HepG2 (cell line): ENCODE results near the gene NPB. TPM values are rescaled to one million over a fixed set of nuclear protein-coding genes. Genes with fewer than 3 reads are reported as not detected.

Experiments used
- CAMTA2 ChIP-seq: sonication (generic); formaldehyde crosslinking; IDR thresholded peaks from 2 replicates; pipeline ENCODE4 v1.4.0; 2020; ENCODE audit warnings: mild to moderate bottlenecking, missing genetic modification reagents, borderline replicate concordance
- CREB1 ChIP-seq, 2 experiments: fragments of 450-650 bp in 1 of 2; IDR thresholded peaks; 2 replicates each; pipeline ENCODE4 v1.6.1; 2016 to 2017; ENCODE audit warnings: control low read depth in 1 of 2, mild to moderate bottlenecking in 1 of 2, missing compliant biosample characterization in 1 of 2, missing genetic modification characterization in 1 of 2
- ERF ChIP-seq: IDR thresholded peaks from 2 replicates; pipeline ENCODE4 v1.6.1; 2018; ENCODE audit warnings: missing biosample characterization, missing genetic modification reagents
- EZH2 ChIP-seq: conservative IDR thresholded peaks from 2 replicates; pipeline ENCODE4 v1.6.1; 2012; ENCODE audit warnings: mild to moderate bottlenecking, low read depth, low read length, moderate library complexity
- KLF9 ChIP-seq: IDR thresholded peaks from 2 replicates; pipeline ENCODE4 v1.6.1; 2016; ENCODE audit warnings: low read depth
- PLRG1 ChIP-seq: fragments of 450-650 bp; conservative IDR thresholded peaks from 2 replicates; pipeline ENCODE4 v1.6.1; 2016
- SMAD9 ChIP-seq: sonication (generic); formaldehyde crosslinking; IDR thresholded peaks from 2 replicates; pipeline ENCODE4 v1.5.1; 2020; ENCODE audit warnings: mild to moderate bottlenecking, missing genetic modification reagents
- SYNCRIP ChIP-seq: fragments of 200-400 bp; formaldehyde crosslinking; IDR thresholded peaks from 2 replicates; pipeline ENCODE4 v1.6.1; 2018; ENCODE audit warnings: mild to moderate bottlenecking, low read depth, low read length; ENCODE audit not compliant: insufficient read depth
- ZNF282 ChIP-seq: fragments of 450-650 bp; IDR thresholded peaks from 2 replicates; pipeline ENCODE4 v1.6.1; 2018; ENCODE audit not compliant: partially characterized antibody
- ZNF558 ChIP-seq: sonication (generic); formaldehyde crosslinking; IDR thresholded peaks from 2 replicates; pipeline ENCODE4 v1.9.0; 2022; ENCODE audit warnings: mild to moderate bottlenecking, missing genetic modification reagents, borderline replicate concordance
- ZNF577 ChIP-seq: sonication (generic); formaldehyde crosslinking; IDR thresholded peaks from 2 replicates; pipeline ENCODE4 v1.4.0; 2020; ENCODE audit warnings: mild to moderate bottlenecking, low read depth, missing genetic modification reagents, borderline replicate concordance
- ZNF768 ChIP-seq: sonication (generic); formaldehyde crosslinking; IDR thresholded peaks from 2 replicates; pipeline ENCODE4 v1.4.0; 2020; ENCODE audit warnings: missing genetic modification reagents
- polyA plus RNA-seq, 8 experiments: library from polyadenylated mRNA; depleted of rRNA in 3 of 8; stranded (reverse) in 7 of 8; unstranded in 1 of 8; fragments of >200 nt; fragmentation: Illumina TruSeq in 4 of 8; extraction: Trizol in 4 of 8; gene quantifications; 2 replicates each; pipeline versions ENCODE4 v1.2.1 to v1.2.3, GENCODE V29; 2011 to 2016; ENCODE audit warnings: low read depth in 4 of 8, missing spikeins in 1 of 8, mixed read lengths in 1 of 8; ENCODE audit not compliant: insufficient read depth in 1 of 8
- total RNA-seq, 5 experiments: library from RNA; depleted of rRNA; stranded (reverse); fragments of >200 nt; fragmentation: Illumina TruSeq; extraction: Trizol; gene quantifications; 2 replicates each; pipeline ENCODE4 v1.2.3, GENCODE V29; 2016; ENCODE audit warnings: low read depth in 1 of 5
- TF ChIP-seq, protein P1 (sequence below): sonication (generic); formaldehyde crosslinking; IDR thresholded peaks from one replicate; pipeline ENCODE4 v1.5.1; 2020; ENCODE audit warnings: mild to moderate bottlenecking, missing genetic modification reagents; ENCODE audit errors: not compliant biosample characterization
- TF ChIP-seq, protein P2 (sequence below): sonication (generic); formaldehyde crosslinking; IDR thresholded peaks from 2 replicates; pipeline ENCODE4 v1.5.0; 2020; ENCODE audit warnings: mild to moderate bottlenecking, missing genetic modification reagents
- TF ChIP-seq, protein P3 (sequence below): sonication (generic); formaldehyde crosslinking; IDR thresholded peaks from 2 replicates; pipeline ENCODE4 v1.4.0; 2020; ENCODE audit warnings: mild to moderate bottlenecking, missing genetic modification reagents
- TF ChIP-seq, protein P4 (sequence below): sonication (generic); formaldehyde crosslinking; IDR thresholded peaks from 2 replicates; pipeline ENCODE4 v1.5.1; 2020; ENCODE audit warnings: missing genetic modification reagents, mild to moderate bottlenecking, borderline replicate concordance

NPB gene
- total and polyA plus RNA-seq, 2 of the 13 experiments (the other 11 are each of a cell fraction or from before 2014, with no cell fraction given), result 0.11 to 0.93 TPM

DNA sequence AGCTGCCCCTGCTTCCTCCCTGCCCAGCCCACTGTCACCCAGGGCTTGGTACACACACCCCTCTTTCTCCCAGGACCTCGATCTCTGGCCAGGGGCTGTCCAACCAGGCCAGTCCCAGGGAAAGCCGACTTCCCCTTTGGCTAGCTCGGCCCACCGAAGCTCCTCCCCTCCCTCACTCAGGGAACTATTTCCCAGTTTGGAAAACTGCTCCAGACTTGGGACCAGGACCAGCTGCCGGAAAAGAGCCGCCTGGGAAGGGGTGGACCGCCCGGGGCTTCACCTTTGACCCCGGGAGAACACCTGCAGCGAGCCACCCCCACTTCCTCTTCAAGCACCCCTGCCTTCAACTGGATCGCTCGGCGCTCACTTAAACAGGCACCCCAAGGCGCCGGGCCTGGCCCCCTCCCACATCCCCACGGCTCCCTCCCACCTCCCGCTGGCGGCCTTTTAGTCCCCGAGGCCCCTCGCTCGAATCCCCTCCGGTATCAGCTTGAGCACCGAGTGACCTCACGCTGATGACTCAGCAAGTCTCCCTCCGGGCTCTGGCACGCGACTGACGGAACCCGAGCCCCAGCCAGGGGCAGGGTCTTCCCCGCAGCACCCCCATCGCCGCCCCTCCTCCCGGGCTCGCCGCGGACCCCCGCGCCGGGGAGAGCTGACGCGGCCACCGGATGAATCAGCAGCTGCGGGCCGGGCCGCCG is 24.6 kb downstream of the NPB start (continued):
- TF ChIP-seq KLF9 (CRISPR knock-in tag) (0 out of 2 replicates have a peak, but pooled peaks have one; percentile 59), SMAD9 (CRISPR knock-in tag) (no peak), ERF (CRISPR knock-in tag) (peak; percentile 72; the same call in 1 of the 2 replicates), CAMTA2 (peak; percentile 74; the same call in 1 of the 2 replicates), SYNCRIP (no peak), ZNF768 (CRISPR knock-in tag) (peak; percentile 60), ZNF282 (no peak), ZNF577 (no peak), PLRG1 (no peak), EZH2 (no peak), ZNF558 (CRISPR knock-in tag) (no peak), CREB1 (IDR thresholded peaks at IDR 0.05) (peak; percentile 47), CREB1 (CRISPR knock-in tag; IDR thresholded peaks at IDR 0.05) (no peak)
- TF ChIP-seq, protein P1, sequence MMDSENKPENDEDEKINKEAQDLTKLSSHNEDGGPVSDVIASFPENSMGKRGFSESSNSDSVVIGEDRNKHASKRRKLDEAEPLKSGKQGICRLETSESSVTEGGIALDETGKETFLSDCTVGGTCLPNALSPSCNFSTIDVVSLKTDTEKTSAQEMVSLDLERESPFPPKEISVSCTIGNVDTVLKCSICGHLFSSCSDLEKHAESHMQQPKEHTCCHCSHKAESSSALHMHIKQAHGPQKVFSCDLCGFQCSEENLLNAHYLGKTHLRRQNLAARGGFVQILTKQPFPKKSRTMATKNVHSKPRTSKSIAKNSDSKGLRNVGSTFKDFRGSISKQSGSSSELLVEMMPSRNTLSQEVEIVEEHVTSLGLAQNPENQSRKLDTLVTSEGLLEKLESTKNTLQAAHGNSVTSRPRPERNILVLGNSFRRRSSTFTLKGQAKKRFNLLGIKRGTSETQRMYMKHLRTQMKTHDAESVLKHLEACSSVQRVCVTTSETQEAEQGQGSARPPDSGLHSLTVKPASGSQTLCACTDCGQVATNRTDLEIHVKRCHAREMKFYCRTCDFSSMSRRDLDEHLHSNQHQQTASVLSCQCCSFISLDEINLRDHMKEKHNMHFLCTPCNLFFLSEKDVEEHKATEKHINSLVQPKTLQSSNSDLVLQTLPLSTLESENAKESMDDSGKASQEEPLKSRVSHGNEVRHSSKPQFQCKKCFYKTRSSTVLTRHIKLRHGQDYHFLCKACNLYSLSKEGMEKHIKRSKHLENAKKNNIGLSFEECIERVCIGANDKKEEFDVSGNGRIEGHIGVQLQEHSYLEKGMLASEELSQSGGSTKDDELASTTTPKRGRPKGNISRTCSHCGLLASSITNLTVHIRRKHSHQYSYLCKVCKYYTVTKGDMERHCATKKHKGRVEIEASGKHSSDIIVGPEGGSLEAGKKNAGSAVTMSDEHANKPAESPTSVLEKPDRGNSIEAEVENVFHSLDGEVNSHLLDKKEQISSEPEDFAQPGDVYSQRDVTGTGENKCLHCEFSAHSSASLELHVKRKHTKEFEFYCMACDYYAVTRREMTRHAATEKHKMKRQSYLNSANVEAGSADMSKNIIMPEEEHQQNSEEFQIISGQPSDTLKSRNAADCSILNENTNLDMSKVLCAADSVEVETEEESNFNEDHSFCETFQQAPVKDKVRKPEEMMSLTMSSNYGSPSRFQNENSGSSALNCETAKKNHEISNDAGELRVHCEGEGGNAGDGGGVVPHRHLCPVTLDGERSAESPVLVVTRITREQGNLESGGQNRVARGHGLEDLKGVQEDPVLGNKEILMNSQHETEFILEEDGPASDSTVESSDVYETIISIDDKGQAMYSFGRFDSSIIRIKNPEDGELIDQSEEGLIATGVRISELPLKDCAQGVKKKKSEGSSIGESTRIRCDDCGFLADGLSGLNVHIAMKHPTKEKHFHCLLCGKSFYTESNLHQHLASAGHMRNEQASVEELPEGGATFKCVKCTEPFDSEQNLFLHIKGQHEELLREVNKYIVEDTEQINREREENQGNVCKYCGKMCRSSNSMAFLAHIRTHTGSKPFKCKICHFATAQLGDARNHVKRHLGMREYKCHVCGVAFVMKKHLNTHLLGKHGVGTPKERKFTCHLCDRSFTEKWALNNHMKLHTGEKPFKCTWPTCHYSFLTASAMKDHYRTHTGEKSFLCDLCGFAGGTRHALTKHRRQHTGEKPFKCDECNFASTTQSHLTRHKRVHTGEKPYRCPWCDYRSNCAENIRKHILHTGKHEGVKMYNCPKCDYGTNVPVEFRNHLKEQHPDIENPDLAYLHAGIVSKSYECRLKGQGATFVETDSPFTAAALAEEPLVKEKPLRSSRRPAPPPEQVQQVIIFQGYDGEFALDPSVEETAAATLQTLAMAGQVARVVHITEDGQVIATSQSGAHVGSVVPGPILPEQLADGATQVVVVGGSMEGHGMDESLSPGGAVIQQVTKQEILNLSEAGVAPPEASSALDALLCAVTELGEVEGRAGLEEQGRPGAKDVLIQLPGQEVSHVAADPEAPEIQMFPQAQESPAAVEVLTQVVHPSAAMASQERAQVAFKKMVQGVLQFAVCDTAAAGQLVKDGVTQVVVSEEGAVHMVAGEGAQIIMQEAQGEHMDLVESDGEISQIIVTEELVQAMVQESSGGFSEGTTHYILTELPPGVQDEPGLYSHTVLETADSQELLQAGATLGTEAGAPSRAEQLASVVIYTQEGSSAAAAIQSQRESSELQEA (CRISPR knock-in tag), result peak; percentile 78
- TF ChIP-seq, protein P2, sequence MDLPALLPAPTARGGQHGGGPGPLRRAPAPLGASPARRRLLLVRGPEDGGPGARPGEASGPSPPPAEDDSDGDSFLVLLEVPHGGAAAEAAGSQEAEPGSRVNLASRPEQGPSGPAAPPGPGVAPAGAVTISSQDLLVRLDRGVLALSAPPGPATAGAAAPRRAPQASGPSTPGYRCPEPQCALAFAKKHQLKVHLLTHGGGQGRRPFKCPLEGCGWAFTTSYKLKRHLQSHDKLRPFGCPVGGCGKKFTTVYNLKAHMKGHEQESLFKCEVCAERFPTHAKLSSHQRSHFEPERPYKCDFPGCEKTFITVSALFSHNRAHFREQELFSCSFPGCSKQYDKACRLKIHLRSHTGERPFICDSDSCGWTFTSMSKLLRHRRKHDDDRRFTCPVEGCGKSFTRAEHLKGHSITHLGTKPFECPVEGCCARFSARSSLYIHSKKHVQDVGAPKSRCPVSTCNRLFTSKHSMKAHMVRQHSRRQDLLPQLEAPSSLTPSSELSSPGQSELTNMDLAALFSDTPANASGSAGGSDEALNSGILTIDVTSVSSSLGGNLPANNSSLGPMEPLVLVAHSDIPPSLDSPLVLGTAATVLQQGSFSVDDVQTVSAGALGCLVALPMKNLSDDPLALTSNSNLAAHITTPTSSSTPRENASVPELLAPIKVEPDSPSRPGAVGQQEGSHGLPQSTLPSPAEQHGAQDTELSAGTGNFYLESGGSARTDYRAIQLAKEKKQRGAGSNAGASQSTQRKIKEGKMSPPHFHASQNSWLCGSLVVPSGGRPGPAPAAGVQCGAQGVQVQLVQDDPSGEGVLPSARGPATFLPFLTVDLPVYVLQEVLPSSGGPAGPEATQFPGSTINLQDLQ, result no peak
- TF ChIP-seq, protein P3, sequence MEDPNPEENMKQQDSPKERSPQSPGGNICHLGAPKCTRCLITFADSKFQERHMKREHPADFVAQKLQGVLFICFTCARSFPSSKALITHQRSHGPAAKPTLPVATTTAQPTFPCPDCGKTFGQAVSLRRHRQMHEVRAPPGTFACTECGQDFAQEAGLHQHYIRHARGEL (CRISPR knock-in tag), result peak; percentile 76; the same call in 1 of the 2 replicates
- TF ChIP-seq, protein P4, sequence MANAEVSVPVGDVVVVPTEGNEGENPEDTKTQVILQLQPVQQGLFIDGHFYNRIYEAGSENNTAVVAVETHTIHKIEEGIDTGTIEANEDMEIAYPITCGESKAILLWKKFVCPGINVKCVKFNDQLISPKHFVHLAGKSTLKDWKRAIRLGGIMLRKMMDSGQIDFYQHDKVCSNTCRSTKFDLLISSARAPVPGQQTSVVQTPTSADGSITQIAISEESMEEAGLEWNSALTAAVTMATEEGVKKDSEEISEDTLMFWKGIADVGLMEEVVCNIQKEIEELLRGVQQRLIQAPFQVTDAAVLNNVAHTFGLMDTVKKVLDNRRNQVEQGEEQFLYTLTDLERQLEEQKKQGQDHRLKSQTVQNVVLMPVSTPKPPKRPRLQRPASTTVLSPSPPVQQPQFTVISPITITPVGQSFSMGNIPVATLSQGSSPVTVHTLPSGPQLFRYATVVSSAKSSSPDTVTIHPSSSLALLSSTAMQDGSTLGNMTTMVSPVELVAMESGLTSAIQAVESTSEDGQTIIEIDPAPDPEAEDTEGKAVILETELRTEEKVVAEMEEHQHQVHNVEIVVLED (CRISPR knock-in tag), result peak; percentile 61; the same call in 1 of the 2 replicates
